Measurements from ENCODE around the gene ZSWIM4. TPM values are rescaled to one million over a fixed set of nuclear protein-coding genes. Genes with fewer than 3 reads are reported as not detected.

ZSWIM4 gene
- total and polyA plus RNA-seq, 2 of the 13 experiments (the other 11 are each of a cell fraction or from before 2014, with no cell fraction given), result 0.33 to 0.86 TPM

DNA sequence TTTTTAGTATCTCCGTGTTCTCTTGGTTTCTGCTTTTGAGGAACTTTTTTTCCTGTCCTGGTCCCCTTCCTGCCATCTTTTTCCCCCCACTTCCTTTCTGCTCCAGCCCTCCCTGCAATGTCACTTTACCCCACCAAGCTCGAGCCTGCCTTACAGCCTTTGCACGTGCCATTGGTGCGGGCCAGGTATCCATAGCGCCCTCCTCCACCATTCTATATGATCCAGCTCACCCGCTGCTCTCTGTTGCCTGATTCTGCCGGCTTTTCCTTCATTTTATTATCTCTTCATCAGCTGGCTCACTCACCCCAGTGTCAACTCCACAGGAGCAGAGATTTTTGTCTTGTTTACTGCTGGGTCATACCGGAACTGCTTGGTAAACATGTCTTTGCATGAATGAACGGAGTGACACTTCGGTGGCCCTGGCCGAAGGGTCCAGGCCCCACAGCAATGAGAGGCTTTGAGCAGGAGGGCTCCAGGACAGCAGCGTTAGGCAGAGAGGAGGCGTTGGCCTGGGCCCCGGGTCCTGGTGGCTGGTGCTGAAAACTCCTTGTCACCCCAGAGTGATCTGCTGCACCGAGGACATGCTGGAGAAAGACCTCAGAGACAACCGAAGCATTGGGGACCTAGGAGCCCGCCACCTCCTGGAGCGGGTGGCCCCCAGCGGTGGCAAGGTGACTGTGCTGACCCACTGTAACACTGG is 29.7 kb upstream of the ZSWIM4 start (continued):
- TF ChIP-seq, protein P1, sequence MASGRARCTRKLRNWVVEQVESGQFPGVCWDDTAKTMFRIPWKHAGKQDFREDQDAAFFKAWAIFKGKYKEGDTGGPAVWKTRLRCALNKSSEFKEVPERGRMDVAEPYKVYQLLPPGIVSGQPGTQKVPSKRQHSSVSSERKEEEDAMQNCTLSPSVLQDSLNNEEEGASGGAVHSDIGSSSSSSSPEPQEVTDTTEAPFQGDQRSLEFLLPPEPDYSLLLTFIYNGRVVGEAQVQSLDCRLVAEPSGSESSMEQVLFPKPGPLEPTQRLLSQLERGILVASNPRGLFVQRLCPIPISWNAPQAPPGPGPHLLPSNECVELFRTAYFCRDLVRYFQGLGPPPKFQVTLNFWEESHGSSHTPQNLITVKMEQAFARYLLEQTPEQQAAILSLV (CRISPR knock-in tag; IDR thresholded peaks at IDR 0.05; ENCODE audit: borderline replicate concordance), result no peak
- no peak for TF ChIP-seq RFXAP (CRISPR knock-in tag; IDR thresholded peaks at IDR 0.05; ENCODE audit: borderline replicate concordance)
- no peak for TF ChIP-seq ZNF329 (CRISPR knock-in tag; IDR thresholded peaks at IDR 0.05; ENCODE audit: low read depth)
- no peak for TF ChIP-seq NCOA5 (CRISPR knock-in tag; IDR thresholded peaks at IDR 0.05)
- TF ChIP-seq ZNF143 (CRISPR knock-in tag; IDR thresholded peaks at IDR 0.05), result no peak
- TF ChIP-seq SAP130 (CRISPR knock-in tag; IDR thresholded peaks at IDR 0.05; ENCODE audit: low read depth), result peak; percentile 78
- TF ChIP-seq GFI1 (CRISPR knock-in tag; IDR thresholded peaks at IDR 0.05; ENCODE audit: borderline replicate concordance), result peak; percentile 76
- no peak for TF ChIP-seq SRY (CRISPR knock-in tag; IDR thresholded peaks at IDR 0.05)
- TF ChIP-seq, protein P2, sequence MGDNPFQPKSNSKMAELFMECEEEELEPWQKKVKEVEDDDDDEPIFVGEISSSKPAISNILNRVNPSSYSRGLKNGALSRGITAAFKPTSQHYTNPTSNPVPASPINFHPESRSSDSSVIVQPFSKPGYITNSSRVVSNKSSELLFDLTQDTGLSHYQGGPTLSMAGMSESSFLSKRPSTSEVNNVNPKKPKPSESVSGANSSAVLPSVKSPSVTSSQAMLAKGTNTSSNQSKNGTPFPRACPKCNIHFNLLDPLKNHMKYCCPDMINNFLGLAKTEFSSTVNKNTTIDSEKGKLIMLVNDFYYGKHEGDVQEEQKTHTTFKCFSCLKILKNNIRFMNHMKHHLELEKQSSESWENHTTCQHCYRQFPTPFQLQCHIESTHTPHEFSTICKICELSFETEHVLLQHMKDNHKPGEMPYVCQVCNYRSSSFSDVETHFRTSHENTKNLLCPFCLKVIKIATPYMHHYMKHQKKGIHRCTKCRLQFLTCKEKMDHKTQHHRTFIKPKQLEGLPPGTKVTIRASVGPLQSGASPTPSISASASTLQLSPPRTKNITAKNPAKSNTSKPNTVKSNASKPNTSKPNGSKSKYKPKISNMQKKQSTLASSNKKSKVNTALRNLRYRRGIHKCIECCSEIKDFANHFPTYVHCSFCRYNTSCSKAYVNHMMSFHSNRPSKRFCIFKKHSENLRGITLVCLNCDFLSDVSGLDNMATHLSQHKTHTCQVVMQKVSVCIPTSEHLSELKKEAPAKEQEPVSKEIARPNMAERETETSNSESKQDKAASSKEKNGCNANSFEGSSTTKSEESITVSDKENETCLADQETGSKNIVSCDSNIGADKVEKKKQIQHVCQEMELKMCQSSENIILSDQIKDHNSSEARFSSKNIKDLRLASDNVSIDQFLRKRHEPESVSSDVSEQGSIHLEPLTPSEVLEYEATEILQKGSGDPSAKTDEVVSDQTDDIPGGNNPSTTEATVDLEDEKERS (CRISPR knock-in tag; IDR thresholded peaks at IDR 0.05), result no peak
- TF ChIP-seq SMARCC2 (IDR thresholded peaks at IDR 0.05), result no peak
- TF ChIP-seq PPARG (CRISPR knock-in tag; conservative IDR thresholded peaks at IDR 0.05), result no peak
- TF ChIP-seq, protein P3, sequence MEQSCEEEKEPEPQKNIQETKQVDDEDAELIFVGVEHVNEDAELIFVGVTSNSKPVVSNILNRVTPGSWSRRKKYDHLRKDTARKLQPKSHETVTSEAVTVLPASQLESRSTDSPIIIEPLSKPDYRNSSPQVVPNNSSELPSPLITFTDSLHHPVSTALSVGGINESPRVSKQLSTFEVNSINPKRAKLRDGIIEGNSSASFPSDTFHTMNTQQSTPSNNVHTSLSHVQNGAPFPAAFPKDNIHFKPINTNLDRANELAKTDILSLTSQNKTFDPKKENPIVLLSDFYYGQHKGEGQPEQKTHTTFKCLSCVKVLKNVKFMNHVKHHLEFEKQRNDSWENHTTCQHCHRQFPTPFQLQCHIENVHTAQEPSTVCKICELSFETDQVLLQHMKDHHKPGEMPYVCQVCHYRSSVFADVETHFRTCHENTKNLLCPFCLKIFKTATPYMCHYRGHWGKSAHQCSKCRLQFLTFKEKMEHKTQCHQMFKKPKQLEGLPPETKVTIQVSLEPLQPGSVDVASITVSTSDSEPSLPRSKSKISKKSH (CRISPR knock-in tag; IDR thresholded peaks at IDR 0.05; ENCODE audit: borderline replicate concordance), result no peak
- TF ChIP-seq TEAD3 (CRISPR knock-in tag; optimal IDR thresholded peaks at IDR 0.05; ENCODE audit: borderline replicate concordance), result peak; percentile 67
- TF ChIP-seq, protein P4, sequence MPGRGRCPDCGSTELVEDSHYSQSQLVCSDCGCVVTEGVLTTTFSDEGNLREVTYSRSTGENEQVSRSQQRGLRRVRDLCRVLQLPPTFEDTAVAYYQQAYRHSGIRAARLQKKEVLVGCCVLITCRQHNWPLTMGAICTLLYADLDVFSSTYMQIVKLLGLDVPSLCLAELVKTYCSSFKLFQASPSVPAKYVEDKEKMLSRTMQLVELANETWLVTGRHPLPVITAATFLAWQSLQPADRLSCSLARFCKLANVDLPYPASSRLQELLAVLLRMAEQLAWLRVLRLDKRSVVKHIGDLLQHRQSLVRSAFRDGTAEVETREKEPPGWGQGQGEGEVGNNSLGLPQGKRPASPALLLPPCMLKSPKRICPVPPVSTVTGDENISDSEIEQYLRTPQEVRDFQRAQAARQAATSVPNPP (CRISPR knock-in tag; IDR thresholded peaks at IDR 0.05), result no peak
- no peak for TF ChIP-seq REL (CRISPR knock-in tag; conservative IDR thresholded peaks at IDR 0.05)
- peak; percentile 94 for TF ChIP-seq FOXP1 (IDR thresholded peaks at IDR 0.05)
- TF ChIP-seq FOXP1 (CRISPR knock-in tag; IDR thresholded peaks at IDR 0.05), result peak; percentile 96
- no peak for TF ChIP-seq POLR2AphosphoS5 (IDR thresholded peaks at IDR 0.05; ENCODE audit: low read depth, low read length)
- TF ChIP-seq MED1 (CRISPR knock-in tag; IDR thresholded peaks at IDR 0.05), result peak; percentile 47; the same call in 1 of the 2 replicates
- TF ChIP-seq CENPX (CRISPR knock-in tag; IDR thresholded peaks at IDR 0.05), result no peak
- no peak for TF ChIP-seq HCFC1 (IDR thresholded peaks at IDR 0.05; ENCODE audit: low read depth, low read length)
- TF ChIP-seq BHLHE40 (IDR thresholded peaks at IDR 0.05; ENCODE audit: low read length), result peak; percentile 88
- no peak; the same call in 1 of the 2 replicates for TF ChIP-seq ZBTB7B (CRISPR knock-in tag; IDR thresholded peaks at IDR 0.05)
- TF ChIP-seq, protein P5, sequence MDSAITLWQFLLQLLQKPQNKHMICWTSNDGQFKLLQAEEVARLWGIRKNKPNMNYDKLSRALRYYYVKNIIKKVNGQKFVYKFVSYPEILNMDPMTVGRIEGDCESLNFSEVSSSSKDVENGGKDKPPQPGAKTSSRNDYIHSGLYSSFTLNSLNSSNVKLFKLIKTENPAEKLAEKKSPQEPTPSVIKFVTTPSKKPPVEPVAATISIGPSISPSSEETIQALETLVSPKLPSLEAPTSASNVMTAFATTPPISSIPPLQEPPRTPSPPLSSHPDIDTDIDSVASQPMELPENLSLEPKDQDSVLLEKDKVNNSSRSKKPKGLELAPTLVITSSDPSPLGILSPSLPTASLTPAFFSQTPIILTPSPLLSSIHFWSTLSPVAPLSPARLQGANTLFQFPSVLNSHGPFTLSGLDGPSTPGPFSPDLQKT (CRISPR knock-in tag; IDR thresholded peaks at IDR 0.05; ENCODE audit: borderline replicate concordance), result no peak
- no peak for TF ChIP-seq KDM4B (CRISPR knock-in tag; IDR thresholded peaks at IDR 0.05)
